Right lung (tissue), 5 donors: Measurements from ENCODE around the gene DNM3. TPM values are rescaled to one million over a fixed set of nuclear protein-coding genes. Genes with fewer than 3 reads are reported as not detected.

Experiments used
- DNase-seq, 2 donors: peaks; one replicate each; pipeline ENCODE4 v3.0.0-alpha.2; 2013
- polyA plus RNA-seq, 5 donors: library from polyadenylated mRNA; unstranded; fragments of 120-200 nt; gene quantifications; one replicate each; pipeline versions ENCODE4 v1.2.1 to v1.2.3, GENCODE V29; 2013; ENCODE audit warnings: inconsistent platforms in 1 of 5, low replicate concordance in 1 of 5; ENCODE audit not compliant: insufficient read length in 5 of 5, insufficient read depth in 1 of 5

DNM3 gene
- polyA plus RNA-seq, 5 donors = 4.1 to 6.9 (median 5.2) TPM

DNA sequence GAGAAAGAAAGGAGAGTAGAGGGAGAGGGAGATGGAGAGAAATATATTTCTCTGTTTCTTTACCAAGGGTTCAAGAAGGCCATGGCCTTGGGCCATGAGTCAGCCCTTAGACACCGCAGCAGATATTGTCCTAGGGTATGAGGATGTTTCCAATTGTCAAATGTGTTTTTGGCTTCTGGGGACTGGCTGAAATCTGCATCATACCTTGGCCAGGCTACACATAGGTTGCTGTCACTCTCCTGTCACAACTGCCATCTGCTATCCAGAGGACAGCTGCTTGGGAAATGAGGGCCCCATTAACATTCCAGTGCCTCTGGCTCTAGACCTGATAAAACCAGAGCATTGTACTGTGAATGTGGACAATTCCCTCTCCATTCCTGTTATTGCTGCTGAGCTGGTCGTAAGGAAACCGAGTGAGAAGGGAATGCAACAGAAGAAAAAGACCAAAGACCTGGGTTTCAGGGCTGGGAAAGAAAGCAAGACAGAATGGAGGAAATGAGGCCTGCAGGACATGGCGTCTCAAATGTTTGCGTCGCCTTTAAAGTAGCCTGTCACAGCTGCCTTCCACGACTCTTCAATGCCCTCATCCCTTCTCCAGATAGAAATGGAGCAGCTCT, 611.3 kb downstream of the DNM3 start:
- DNase-seq = no peak

DNA sequence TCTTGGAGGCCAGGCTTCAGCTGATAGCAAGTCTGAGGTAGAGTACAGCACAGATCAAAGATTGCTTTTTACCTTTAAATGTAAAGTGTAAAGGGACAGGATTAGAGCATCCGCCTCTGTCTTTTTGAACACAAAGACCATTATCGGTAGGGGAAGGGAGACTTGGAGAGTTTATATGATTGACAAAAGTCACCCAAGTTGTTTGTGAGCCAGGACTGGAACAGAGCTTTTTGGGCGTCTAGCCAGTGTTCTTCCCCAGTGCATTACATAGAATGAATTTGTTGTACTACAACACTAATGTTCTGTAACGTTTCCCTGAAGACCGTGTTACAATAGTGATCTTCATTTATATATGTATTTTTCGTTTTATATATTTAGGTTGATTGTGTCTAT, 611.9 kb downstream of the DNM3 start:
- DNase-seq = no peak

DNA sequence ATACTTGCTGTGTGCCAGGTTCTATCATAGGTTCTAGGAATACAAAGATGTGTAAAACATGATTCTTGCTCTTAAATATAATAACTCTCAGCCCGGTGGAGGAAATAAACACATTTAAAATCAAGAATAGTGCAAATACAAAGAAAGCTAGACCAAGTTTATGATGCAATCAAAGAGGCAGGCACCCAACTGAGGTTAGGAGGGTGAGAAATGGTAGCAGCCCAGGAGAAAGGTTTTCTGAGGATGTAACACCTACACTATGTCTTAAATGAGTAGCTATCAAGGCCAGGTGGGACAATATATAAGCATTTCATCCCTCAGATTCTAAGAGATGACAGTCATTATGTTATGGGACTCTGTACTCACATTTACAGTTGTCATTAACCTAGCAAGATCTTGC, 612.3 kb downstream of the DNM3 start:
- DNase-seq = no peak

DNA sequence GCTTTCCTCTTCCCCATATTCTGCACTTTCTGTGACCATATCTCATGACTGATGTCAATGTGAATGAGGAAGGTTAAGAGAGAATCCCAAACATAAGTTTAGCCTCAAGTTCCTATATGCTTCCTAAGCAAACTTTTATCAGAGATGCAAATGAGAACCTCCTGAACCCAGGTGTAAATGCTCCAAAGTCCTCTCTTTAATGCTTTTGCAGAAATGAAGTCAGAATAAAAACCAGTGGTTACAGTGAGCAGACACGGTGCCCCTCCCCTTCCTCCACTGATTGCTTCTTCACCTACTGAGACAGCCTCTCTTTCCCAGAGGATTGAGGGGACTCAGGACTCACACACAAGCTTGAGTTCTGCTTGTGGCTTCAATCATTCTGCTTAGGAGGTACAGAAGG, 614.2 kb downstream of the DNM3 start:
- no peak for DNase-seq

DNA sequence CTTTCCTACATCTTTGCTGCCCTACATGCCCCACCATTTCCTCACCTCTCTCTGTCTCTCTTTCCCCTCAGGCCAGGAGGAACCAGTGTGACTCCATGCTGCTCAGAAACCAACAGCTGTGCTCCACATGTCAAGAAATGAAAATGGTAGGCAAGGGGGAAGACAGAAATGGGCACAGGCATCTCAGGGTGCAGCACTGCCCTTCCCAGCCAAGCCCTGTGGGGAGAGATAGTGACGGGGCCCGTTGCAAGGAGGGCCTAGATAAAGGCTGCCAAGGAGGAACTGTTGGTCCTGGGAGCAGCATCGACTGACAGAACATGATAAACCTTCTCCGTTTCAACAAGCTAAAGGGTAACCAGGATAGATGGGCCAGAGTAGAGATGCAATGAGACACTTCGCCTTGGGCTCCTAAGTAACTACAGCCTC, 615.1 kb downstream of the DNM3 start:
- DNase-seq = no peak

DNA sequence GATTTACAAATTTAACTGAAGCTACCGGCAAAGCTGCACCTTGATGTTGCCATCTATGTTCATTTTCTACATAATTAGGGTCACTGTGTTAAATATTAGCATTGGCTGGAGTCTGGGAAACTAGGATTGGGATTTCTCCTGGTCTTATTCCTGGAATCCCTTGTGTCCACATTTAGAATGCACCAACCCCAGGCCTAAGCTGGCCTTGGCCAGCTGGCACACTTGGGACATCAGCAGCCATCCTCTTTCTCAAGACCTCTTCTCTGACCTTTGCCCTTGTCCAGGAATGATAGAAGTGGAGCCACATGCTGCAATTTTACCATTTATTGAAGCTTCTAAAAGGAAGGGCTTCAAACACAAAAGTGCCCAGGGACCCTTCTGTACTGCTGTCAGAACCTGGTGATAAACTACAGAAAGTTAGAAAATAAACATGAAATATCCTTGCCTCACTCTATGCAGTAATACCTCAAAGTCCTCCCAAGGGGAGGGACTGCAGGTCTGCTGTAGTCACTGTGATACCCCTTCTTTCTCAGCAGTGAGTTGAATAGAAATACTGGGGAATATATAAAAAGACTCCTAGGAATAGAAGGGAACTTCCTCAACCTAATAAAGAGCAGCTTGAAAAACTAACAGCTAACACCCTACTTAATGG, 616.3 kb downstream of the DNM3 start:
- no peak for DNase-seq

DNA sequence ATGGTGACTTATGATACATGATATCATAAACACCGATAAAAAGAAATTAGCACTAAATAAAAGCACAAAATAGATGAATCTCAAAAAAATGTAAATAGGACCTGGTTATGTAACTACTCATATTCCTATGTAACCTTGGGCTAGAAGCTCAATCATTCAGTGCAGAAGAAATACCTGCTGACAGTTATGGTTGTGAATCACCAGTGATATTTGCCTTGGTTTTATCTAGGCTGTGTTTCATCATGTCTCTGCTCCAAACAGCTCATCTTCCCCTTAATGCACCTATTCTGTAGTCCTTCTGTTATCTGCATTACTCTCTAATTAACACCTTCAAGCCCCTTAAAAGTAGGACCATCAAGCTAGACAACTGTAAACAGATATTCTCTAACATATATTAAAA, 618.9 kb downstream of the DNM3 start:
- DNase-seq = no peak

DNA sequence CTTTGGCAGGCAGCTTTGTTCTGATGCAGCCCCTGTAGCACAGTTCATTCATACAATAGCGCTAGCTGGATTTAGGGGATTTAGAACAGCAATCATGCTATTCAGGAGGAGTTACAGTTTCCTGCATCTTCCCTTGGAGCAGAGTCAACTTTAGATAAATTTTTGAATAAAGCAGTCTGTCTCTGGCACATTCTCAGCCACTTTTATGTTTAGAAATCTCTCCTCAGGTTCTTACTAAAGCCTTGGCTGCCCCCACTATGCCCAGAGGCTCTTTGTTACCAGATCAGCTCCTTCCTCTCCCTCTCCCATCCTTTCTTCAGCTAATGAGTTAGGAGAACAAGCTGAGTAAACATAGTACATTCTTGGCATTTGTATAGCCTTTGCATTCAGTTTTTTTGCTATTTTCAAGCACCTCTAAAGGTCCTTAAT, 619.6 kb downstream of the DNM3 start:
- DNase-seq = no peak

Other genes starting within 250 kb of the DNM3 start
- under 1 TPM; 0.10 to 0.27 (median 0.15) TPM for gene MYOCOS, start 219.3 kb upstream of the DNM3 start, polyA plus RNA-seq
- gene MYOC, start 188.8 kb upstream of the DNM3 start, polyA plus RNA-seq = 1 to 10 TPM; 2.8 to 7.6 (median 6.1) TPM
- gene VAMP4, start 99.4 kb upstream of the DNM3 start, polyA plus RNA-seq = 10 to 100 TPM; 13.5 to 22.4 (median 19.7) TPM
- gene METTL13, start 59.8 kb upstream of the DNM3 start, polyA plus RNA-seq = 10 to 100 TPM; 32.8 to 37.4 (median 36.8) TPM